Astrocyte of the cerebellum (primary cell): ENCODE results near the gene FANCB.

Source experiments
- DNase-seq: peaks from one replicate; pipeline ENCODE4 v3.0.0-alpha.2; 2011; ENCODE audit warnings: low read depth
- H3K4me3 ChIP-seq: 2 replicates; pipeline ENCODE4 v1.5.1; 2011; ENCODE audit warnings: mild to moderate bottlenecking, low read depth, low read length, moderate library complexity
- in situ Hi-C: cut with HindIII; loops from 2 replicates; pipeline ENCODE4 v1.10.0; 2017; ENCODE audit warnings: low sequenced_read_pairs
- TF ChIP-seq, protein P1 (sequence below): IDR thresholded peaks from 2 replicates; pipeline ENCODE4 v1.5.1; 2012; ENCODE audit warnings: low read length, low read depth, moderate library complexity, mild to moderate bottlenecking; ENCODE audit errors: missing control alignments

FANCB gene

DNA sequence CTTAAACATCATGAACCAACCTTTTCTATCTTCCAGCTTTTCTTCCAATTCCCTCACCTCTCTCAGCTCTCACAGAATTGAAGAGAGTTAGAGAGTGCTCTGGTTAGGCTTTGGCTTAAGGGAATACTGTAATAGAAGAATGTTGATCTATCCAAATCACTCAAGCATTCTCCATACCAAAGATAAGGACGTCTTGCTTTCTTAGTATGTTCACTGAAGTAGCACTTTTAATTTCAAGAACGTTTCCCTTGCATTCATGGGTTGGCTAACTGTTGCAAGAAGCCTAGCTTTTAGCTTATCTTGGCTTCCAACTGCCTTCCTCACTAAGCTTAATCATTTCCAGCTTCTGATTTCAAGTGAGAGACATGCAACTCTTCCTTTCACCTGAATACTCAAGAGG is 43.2 kb downstream of the FANCB start:
- no peak for DNase-seq
- no peak overlapping the region for H3K4me3 ChIP-seq
- TF ChIP-seq, protein P1, sequence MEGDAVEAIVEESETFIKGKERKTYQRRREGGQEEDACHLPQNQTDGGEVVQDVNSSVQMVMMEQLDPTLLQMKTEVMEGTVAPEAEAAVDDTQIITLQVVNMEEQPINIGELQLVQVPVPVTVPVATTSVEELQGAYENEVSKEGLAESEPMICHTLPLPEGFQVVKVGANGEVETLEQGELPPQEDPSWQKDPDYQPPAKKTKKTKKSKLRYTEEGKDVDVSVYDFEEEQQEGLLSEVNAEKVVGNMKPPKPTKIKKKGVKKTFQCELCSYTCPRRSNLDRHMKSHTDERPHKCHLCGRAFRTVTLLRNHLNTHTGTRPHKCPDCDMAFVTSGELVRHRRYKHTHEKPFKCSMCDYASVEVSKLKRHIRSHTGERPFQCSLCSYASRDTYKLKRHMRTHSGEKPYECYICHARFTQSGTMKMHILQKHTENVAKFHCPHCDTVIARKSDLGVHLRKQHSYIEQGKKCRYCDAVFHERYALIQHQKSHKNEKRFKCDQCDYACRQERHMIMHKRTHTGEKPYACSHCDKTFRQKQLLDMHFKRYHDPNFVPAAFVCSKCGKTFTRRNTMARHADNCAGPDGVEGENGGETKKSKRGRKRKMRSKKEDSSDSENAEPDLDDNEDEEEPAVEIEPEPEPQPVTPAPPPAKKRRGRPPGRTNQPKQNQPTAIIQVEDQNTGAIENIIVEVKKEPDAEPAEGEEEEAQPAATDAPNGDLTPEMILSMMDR: no peak
- in situ Hi-C loops: no loop called here

DNA sequence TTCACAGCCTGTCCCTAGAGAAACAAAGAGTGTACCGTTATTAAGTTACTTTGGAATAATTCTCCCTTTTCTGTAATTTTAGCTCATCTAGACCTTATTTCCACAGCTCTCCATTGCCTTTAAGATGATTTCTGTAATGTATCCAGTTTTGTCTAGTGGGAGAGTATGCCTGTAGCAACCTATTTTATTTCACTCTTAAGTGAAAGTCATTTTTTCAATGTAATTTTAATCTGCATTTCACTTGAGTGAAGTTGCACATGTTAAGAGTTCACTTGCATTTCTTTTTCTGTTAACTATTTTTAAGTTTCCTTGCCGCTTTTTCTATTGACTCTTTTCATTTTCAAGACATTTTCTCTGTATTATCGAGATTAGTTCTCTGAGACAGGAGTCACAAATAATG is 46.5 kb downstream of the FANCB start:
- in situ Hi-C loops: no loop called here
- H3K4me3 ChIP-seq: no peak overlapping the region
- no peak for DNase-seq
- TF ChIP-seq, protein P1: no peak

DNA sequence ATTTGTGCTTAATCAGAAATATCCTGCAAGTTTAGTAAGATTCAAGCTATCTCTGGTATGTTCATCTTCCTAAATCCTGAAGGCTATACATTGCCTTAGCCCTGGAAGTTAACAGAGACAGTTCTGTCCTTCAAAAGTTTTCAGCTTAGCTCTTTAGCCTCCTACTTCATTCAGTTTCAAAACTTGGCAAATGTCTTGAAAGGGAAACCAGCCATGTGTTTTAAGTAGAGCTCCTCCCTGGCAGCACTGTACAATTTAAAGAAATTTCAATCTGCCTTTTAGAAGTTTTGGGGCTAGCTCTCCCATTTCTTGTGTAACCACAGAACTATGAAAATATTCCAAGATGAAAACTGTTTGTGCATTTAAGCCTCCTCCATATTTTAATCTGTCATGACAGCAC is 47.0 kb downstream of the FANCB start:
- no peak overlapping the region for H3K4me3 ChIP-seq
- TF ChIP-seq, protein P1: no peak
- in situ Hi-C loops: no loop called here
- DNase-seq: no peak

DNA sequence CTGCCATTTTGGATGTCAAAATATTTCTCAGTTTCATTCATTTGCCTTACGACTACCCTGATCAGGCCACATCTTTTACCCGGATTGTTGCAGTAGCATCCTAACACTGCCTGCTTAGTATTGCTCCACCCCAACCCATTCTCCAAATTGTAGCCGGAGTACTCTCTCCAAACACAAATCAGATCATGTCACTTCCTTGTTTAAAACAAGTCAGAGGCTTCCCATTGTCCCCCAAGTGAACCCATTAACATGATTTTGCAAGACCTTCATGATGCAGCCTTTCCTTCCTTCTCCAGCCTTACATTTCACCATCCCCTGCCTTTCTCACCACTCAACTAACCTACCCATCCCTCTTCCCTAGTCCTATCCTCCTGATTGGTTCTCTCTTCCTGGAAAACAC is 53.1 kb downstream of the FANCB start:
- in situ Hi-C loops: no loop called here
- TF ChIP-seq, protein P1: no peak
- no peak overlapping the region for H3K4me3 ChIP-seq
- DNase-seq: no peak

DNA sequence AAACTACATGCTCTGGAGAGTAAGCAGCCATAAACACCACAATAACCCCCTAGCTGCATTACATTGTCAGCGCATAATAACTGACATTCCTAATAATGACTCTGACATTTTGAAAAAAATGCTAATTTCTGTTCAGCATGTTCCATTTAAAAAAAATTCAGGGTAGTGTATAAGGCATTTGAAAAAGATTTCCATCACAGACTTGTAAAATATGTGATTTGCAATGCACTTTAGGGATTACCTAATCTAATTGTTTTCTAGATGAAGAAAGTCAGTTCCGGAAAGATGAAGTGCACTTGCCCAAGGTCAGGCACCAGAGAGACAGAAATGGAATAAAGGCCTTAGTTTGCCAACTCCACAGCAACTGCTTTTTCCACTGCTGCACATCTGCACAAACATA is 55.3 kb downstream of the FANCB start:
- in situ Hi-C loops: no loop called here
- TF ChIP-seq, protein P1: no peak
- DNase-seq: no peak
- H3K4me3 ChIP-seq: no peak overlapping the region

DNA sequence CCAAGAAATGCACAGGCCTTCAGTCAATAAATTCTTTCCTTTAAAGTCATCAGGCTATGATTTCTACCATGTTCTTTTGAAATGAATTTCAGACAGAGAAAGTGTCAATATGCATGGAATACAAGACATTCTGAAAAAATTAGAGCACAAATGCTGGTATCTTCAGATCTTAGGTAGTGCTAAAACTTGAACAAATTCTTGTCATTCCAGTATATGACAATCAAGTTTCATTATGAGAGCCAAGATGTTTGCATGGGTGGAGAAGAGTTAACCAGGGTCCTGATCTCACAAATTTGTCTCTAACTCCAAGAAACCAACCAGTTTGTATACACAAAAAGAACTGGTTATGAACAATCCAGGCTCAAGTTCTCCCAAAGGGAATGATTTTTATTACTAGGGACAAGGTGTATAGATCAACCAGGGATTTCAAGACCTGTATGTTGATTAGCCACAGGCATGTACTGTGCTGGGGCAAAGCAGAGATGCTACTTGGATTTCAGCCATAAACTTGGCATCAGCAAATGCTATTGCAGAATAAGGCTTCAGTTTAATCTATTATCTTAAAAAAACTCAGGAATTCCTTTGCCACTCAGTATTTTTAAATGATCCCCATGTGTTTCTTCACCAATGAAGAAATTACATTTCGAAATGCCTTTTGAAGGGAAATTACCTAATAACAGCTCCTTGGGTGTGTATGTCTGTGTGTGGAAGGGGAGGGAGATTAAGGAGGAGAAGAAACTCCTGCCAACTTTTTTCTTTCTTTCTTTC is 69.7 kb downstream of the FANCB start:
- TF ChIP-seq, protein P1: no peak

More for the DNA sequence above, 69.7 kb downstream of the FANCB start:
- no peak overlapping the region for H3K4me3 ChIP-seq
- in situ Hi-C loops: no loop called here
- no peak for DNase-seq
